T-helper 2 cell (primary cell): ENCODE results near the gene PDE4D.
A peak's percentile ranks its signal among the peaks of the same experiment; 100 is the strongest.

Source experiments
- DNase-seq, 5 experiments: peaks; one replicate each; pipeline versions ENCODE4 v3.0.0 to v3.0.0-alpha.2; 2012 to 2022

Gene PDE4D

DNA sequence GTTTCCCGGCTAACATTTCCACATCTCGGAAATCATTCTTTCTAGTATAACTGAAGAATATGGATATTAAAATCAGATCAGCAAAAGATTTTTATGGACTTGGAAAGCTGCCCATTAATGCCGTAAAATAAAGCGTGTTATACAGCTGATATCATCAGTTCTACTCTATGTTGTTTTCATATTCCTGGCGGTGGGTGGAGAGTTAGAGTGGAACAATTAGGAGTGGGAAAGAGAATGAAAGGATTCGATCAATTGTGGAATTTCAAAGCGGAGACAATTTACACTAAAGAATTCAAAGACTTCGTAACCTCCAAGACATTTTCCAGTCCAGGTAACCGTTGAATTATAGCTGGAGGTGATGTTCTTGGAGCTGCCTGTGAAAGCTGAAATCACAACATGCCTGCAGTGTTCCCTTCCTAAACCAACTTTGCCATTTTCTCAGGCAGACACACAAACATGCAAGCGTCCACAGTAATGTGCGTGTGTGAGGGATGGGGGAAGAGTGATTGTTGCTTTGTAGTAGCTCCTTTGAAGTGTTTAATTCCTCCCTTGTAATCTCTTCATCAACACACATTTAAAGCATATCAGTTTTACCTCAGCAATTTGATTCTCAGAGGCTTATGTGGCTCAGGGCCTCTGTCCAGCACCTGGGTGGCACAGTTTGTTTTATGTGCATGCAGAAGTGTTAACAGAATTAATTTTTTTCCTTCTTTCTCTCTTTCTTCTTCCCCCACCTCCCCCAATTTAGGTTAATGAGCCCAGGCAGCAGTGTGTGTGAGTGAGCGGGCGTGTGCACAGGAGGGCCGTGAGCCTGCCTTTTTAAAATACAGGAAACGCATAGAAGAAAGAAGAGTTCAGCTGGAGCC, 766.6 kb downstream of the PDE4D start:
- DNase-seq, result peak in 2 of 5 experiments; percentile 21 to 89

DNA sequence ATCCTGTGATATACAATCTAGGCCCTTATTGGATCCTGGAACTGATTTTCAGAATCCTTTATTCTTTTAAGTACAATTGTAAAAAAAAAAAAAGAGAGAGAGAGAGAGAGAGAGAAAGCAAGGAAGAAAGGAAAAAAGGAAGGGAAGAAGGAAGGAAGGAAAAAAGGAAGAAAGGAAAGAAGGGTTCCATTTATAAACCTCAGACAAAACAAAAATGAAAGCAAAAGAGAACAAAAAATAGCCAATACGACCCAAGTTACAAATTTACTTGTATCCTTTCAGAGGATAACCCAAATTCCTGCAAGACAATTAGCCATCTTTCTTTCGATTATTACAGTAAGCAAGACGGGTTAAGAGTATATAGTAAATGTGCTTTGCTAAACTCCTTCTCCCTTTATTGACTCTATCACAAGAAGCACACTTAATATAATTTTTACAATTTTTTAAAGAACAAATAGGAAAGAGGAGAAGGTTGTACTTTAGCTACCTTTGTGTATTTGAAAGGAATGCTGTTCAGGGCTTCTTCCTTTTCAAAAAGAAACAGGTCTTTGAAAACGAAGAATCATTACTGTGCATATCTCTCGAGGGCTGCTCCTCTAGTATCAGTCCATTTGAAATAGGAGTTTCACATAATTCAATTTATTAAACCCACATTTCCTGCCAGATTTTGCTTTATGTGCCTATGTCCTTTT, 767.4 kb downstream of the PDE4D start:
- DNase-seq, result peak in 1 of 5 experiments; percentile 52

DNA sequence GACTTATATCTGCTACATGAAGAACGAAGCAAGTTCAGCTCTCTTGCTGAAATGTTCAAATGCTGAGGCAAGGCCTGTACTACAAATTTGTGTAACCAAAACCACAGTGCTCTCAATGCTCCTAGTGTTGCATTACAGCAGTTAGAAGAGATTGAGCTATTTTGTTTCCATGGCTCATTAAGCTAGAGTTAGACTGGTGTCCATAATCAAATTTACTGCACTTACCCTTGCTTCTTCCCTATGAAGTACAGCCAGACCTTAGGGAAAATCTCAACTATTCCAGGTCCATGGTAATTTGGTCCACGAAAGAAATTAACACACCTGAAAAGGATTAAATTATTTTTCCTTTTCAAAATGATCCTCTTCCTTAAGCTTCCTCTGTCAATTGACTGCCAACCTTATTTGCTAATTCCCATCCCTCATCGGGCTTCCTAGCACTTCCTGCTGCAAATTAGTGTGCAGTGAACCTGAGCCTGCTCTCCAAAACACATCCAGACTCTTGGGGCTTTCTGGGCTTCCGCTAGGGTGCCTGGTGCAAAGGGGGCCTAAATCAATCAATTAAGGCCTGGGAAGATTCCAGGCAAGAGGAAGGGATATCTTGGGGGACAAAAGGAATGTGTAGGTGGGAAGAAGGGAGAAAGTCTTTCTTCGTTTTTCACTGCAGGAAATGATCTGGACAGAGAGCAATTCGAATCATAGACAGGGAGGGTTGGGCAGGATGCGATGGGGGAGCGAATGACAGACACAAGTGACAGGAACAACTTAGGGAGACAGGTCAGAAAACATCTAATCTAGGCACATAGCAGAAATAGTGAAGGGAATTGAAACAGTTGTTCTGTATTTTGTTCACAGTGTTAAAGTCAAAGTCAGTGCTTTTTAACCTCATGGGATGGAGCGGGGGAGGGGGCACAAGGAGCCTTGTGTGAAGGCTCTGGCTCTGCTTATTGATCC, 768.2 kb downstream of the PDE4D start:
- peak in 1 of 5 experiments; percentile 92 for DNase-seq

DNA sequence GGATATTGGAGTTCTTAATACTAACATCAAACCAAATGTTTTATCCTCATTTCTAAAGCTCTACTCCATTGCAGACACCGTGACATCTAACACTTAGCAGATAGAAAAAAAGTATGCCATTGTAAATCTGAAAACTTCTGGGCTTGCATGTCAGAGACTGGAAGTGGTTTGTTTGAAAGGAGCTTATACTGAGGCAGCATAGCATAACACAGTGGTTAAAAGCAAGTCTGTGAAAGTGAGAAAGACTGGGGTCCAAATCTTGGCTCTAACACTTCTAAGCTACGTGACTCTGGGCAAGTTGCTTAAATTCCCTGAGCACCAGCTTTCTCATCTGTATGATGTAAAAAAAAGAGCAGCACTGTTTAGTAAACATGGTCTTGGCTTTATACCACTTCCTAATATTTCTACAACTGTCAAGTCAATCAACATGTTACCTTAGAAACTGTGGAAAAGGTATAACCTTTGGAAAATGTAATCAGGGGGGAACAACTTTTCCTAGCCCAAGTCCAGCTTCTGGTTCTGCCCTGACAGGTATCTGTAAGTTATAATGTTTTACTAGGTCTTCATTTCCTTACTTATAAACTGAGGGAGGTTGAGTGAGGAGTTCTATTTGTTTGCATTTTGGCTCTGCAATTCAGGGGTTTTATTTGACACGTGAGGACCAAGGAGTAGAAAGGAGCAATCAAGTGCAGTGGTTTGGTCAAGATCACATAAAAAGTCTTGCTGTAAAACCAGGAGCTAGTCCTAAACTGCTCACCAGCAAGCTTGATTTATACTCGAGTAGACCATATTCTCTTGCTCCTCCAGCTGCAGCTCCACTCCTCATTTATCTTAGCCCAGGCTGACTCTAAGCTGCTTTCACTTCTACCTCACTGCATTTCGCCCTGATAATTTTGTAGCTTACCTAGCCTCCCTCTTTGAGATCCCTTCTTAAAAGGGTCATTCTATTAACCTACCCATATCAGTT, 769.6 kb downstream of the PDE4D start:
- peak in 2 of 5 experiments; percentile 61 to 92 for DNase-seq

DNA sequence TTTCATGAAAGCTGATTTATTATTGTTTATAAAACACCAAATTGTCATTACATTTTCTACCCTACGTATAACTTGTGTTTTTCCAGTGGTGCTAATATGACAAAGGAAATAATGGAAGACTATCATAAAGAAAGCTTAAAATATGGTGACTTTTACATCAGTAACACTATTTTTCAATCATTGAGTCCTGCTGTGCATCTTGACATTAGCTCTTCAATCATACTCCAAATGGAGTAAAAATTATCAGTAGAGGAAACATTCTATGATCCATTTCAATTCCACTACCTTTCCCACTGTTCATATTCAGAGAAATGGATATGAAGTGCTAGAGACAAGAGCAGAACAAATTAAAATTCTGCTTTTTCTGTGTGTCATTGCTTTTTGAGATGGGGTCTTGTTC, 774.0 kb downstream of the PDE4D start:
- DNase-seq, result no peak

DNA sequence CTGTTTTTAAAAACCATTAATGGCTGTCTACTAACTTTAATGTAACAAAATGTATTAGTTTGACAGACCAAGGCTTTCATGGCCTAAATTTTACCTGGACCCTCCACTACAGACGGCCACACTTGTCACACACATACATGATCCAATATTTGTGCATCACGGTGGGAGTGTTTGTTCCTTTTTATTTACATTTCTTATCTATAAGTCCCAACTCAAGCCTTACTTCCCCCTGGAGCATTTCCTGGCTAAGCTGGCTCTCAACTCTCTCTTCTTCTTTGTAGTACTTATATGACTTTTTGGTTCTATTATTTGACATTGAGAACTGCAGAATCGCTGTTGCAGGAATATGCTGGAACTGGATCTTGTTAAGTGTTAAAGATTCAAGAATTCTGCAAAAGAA, 776.2 kb downstream of the PDE4D start:
- DNase-seq, result no peak

DNA sequence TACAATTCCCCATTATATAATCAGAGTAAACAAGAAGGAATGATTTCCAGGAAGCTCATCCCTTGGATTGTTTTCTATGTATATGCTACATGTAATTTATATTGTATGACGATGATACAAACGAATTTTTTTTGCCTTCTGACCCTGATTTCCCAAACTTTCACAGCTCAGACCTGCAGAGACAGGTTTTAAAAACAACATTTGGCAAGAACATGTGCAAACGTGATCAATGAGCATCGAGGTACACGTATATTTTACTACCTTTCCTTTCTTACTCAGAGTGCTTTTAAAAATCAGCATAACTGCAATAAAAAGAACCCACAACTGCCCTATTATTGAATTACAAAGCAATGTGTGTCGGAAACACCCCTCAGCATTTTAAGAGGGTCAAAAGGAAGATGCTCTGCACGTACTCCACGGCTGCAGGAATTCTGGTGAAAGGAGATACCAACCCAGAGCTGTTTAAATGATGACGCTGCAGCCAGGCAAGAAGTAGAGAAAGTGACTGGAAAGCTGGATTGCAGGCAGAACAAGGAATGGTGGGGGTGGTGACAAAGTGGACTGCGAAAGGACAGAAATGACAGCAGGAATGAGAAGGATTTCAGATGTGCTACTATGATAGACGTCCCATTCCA, 777.2 kb downstream of the PDE4D start:
- no peak for DNase-seq

DNA sequence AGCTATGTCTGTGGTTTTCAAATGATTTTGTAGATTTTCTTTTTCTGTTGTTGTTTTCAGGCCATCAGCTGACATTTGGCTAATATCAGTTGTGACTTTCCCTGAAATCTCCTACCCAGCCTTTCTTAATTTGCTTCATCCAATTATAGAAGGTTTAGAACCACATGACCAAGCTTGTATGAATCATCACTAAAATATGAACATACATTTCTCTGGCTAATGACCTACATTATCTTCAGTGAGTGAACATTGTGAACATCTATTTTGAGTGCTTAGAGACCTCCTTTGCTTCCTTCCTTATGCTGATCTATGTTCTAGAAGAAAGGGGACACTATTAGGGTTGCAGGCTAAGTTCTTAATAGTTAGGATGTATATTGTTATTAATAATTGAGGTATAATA, 778.2 kb downstream of the PDE4D start:
- DNase-seq, result no peak

DNA sequence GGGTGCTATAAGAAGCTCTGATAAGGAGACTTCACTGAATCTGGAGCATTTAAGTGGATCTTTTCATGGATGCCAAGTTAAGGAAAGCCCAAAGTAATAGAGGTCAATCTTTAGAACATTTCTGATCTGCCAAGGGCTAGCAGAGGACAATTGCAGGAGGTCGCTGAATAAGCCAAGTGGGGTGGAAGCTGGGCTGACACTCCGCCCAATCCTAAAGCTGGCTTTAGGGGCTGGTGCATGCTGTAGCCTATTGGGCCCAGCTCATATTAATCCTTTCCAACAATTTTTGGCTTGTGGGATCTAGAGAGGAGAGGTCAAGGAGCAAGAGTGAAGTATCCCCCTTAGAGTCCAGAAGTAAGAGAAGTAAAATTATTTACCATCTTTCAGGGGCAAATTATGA, 784.1 kb downstream of the PDE4D start:
- no peak for DNase-seq

DNA sequence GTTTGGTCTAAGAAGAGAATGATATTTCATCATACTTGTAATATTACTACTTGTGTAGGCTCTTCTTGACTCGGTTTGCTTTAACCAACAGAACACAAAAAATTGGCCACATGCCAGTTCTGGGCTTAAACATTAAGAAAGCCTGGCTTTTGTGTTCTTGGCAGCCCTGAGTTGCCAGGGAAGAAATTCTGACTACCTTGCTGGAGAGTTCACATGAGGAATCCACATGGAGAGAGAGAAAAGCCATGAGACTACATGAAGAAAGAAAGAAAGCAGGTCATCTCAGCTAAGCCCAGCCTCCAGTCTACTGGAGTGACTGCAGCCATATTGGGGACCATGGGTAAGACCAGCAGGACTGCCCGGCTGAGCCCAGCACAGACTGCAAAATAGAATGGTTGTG, 785.8 kb downstream of the PDE4D start:
- DNase-seq, result peak in 1 of 5 experiments; percentile 39

DNA sequence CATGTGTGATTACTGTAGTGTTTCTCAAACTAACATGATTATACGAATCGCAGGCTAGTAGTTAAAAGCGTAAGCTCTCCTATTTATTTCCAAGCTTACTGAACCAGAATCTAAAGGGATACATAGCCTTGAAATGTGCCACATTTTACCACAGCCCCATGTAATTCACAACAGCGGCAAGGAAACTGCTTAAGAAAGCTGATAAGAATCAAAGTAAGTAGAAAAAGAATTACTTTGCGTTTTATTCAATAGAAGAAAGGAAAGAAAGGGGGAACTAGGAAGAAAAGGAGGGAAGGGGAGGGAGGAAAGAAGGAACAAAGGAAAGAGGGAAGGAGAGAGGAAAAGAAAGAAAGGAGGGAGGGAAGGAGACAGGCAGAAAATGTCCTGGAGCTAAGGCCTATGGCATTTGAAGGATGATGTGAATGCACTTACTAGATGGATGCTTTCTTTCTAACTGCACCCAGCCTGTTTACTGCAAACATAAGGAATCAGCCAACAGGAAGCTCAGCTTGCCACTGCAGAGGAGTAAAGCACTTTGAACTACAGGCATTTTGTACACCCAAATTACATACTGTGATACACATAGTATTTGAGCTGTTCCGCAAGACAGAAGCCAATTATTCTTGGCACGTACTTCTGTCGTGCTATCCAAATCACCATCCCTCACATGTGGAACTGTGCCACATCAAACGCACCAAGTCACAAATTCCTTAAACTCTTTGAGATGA, 789.0 kb downstream of the PDE4D start:
- DNase-seq, result peak in 1 of 5 experiments; percentile 21

DNA sequence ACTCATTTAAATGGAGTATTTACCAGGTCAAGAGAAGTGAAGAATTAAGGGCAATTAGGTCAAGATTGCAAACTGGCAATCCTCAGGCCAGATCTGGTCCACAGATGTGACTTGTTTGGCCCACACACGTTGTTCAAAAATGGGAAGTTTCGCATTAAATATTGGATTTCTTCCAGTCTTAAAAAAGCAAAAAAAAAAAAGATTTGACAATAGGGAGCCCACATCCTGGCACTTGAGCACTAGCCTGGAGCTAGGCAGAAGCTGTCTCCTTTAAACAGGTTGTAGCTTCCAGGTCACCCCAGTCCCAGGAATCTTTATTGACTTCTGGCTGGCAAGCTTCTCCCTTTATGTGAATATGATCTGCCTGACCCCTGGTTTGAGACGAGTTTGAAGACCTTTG, 790.2 kb downstream of the PDE4D start:
- DNase-seq, result no peak

DNA sequence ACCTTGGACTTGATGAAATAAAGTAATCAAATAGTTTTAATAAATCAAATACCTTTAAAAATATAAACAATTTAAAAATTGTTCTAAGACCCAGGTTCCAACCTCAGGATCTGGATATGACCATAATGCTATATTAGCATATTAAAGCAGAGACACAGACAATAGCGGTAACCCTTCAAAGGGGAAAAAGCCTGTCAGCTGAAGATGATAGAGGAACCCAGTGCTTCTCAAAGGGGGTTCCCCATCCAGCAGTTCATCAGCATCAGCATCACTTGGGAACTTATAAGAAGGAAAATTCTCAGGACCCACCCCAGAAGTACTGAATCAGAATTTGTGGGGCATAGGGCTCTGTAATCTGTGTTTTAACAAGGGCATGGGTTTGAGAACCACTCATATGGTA, 791.1 kb downstream of the PDE4D start:
- no peak for DNase-seq

DNA sequence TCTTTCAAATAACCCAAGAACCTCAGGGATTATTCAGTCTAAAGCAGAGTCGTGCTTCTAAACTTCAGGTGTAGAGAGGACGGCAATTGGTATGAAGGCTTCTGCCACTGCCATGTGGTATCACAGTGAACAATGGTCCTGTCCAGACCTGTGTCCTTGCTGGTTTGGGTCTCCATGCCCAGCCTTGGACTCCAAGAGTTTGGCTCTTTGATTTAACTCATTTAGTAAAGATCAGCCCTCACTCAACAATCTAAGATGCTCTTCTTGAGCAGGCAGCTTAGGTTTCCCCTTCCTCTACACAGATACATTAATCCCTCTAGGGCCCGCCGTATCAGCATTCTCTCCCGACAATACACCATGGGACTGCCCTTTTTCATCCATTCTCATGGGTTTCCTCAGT, 792.7 kb downstream of the PDE4D start:
- DNase-seq, result no peak

DNA sequence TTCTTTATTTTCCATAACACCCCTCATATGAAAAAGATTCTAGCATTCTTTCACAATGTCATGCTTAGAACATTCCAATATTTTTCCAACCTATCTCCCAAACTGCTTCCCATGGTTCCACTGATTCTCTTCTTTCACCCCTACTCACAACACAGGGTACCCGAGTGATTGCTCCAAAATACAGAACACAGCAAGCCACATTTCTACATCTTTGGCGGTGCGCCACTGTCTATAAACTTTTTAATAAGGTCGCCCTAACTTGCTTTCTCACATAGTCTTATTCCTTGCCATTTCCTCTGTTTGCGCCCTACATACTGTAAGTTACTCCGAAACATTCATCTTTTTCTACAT, 793.6 kb downstream of the PDE4D start:
- DNase-seq, result peak in 1 of 5 experiments; percentile 7

DNA sequence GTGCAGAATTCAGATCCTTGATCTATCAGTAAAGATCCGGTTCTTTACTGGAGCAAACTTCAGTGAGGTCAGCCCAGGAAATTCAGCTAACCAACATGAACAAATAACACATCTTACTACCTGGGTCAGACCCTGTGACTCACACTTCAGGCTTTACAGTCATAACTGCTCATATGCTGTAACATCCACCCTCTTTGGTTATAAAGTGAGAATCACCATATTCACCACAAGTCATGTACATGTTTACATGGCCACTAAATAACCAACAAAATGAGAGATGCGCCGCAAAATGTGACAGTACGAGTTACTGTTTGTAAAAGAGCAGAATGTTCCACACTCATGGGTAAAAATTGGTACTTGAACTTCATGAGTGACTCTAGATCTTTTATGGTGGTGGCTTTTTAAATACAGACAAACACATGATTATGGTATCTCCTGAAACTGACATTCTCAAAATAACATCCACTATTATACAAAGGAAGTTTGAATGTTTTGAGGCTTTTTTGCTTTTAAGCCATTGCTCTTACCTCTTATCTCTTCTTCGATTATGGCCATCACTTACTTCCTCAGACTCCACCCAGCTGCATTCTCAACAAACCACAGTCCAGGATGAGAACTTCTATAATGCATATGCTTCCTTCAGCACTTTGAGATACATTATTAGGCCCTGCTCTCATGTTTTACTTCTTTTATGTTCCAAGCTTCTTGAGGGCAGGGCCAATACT, 794.1 kb downstream of the PDE4D start:
- peak in 2 of 5 experiments; percentile 81 to 97 for DNase-seq

DNA sequence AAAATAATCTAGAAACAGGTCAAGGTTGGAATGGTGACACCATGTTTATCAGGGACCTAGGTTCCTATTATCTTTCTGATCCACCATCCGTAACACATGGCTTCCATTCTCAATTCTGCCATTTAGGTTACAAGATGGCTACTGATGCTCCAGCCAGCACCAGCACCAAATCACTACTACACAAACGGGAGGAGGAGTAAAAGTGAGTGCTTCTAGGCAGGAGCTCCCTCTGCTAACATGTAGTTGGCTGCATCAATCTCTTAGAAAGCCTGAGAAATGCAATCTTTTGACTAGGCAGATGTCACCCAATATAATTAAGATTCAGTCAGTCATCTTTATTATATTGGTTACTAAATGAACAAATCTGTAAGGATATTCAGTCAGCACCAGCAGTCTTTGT, 794.8 kb downstream of the PDE4D start:
- DNase-seq, result peak in 1 of 5 experiments; percentile 32

DNA sequence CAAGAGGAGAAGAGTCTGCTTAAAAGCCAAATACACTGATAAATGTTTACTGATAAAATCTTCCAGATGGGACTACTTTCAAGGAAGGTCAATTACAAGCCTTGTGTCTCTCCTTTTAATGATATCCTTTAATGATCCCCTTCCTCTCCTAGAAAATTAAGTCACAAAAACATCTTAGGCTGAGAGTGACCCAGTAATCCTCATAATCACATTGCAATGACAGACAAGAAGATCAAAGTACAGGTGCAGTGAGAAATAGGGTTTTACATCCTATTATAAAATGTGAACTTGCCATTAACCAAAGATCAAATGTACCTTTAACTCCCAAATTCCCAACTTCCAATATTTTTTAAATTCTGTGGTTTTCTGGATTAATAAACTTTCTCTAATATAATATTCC, 795.8 kb downstream of the PDE4D start:
- no peak for DNase-seq

DNA sequence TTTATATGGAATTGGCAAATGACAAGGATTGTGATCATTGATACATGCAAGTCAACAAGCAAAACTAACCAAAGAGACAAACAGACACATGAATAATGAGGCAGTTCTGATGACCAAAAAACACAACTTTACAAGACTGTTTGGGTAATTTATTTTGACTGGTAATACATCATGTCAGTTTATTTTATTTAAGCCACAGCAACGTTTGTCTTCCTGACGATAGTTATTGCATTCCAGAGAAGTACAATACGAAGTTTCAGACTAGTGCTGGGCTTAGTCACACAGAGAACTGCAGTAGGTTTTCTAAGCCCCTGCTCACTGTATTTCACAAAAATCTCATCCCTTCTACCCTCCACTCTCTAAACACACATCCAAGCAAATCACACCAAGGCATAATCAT, 796.4 kb downstream of the PDE4D start:
- DNase-seq, result no peak

DNA sequence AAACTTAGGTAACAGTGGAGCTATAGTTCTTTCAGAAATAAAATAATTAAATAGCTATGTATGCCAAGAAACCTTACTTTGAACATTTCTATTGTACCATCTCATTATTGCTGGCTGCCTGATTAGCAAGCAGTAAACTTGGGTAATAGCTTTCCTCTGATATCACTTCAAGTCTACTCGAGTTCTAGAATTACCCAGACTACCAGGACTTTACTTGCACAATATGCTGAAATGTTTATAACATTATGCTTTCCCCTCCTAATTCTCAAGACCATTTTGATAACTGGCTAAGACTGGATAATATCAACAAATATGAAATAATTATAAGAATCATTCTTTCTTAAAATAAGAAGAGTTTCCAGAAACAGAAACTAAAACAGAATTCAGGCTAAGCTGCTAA, 798.0 kb downstream of the PDE4D start:
- DNase-seq, result no peak
